GM12892 (cell line): ENCODE results near the gene CLEC1A.

ENCODE experiments used
- POLR2A ChIP-seq: IDR thresholded peaks from 2 replicates; pipeline ENCODE4 v1.6.1; 2011; ENCODE audit warnings: low read depth, low read length, control low read depth
- TAF1 ChIP-seq: IDR thresholded peaks from 2 replicates; pipeline ENCODE4 v1.6.1; 2011; ENCODE audit warnings: low read depth, mild to moderate bottlenecking, control low read depth, low read length, borderline replicate concordance

- no peak for TF ChIP-seq POLR2A
- no peak for TF ChIP-seq TAF1
These were observed 49.1 kb upstream of the CLEC1A start for GRCh38 chr12:10147714-10148403.
